IMR-90 (cell line): ENCODE results near the gene OPN1SW. TPM values are rescaled to one million over a fixed set of nuclear protein-coding genes. Genes with fewer than 3 reads are reported as not detected.

Source experiments
- ATAC-seq: fragments of 200-7000 bp; cut with Tn5 transposase; 2 replicates; pipeline ENCODE4 v1.9.1; 2020; ENCODE audit warnings: low read depth, mild to moderate bottlenecking, moderate library complexity
- BruUV-seq: library from RNA; stranded (reverse); fragments of 400-500 nt; replicated peaks from 2 replicates; lab custom pipeline; 2021; lab: Mats Ljungman, UMichigan
- CTCF ChIA-PET: fragments of 300-600 bp; formaldehyde crosslinking; extraction: SDS; loops from one replicate; lab custom pipeline; 2021; ENCODE audit warnings: antibody characterized with exemption; lab: Yijun Ruan, JAX
- POLR2A ChIA-PET: fragments of 300-600 bp; sonication (Branson Sonifier 250); formaldehyde crosslinking; loops from one replicate; lab custom pipeline; 2022; ENCODE audit warnings: antibody characterized with exemption; ENCODE audit not compliant: unreplicated experiment; lab: Charles Lee
- DNase-seq: peaks from one replicate; pipeline ENCODE4 v3.0.0; 2013
- H2AFZ ChIP-seq: replicated peaks from 2 replicates; pipeline ENCODE3; 2013; ENCODE audit warnings: low read length, mild to moderate bottlenecking; ENCODE audit not compliant: poor library complexity
- H2AK5ac ChIP-seq: 2 replicates; pipeline ENCODE4 v1.6.1; 2013; ENCODE audit warnings: low read depth, low read length, inconsistent platforms
- H2AK9ac ChIP-seq: replicated peaks from 2 replicates; pipeline ENCODE3; 2013; ENCODE audit warnings: mild to moderate bottlenecking, low read depth, low read length, moderate library complexity; ENCODE audit not compliant: poor library complexity
- H2BK120ac ChIP-seq: 2 replicates; pipeline ENCODE4 v1.6.1; 2013; ENCODE audit warnings: low read depth, low read length, inconsistent platforms
- H2BK15ac ChIP-seq: 3 replicates; pipeline ENCODE4 v1.6.1; 2013; ENCODE audit warnings: low read depth, low read length, inconsistent platforms
- H2BK20ac ChIP-seq: 2 replicates; pipeline ENCODE4 v1.6.1; 2013; ENCODE audit warnings: low read depth, mild to moderate bottlenecking, inconsistent platforms, low read length, moderate library complexity
- H2BK5ac ChIP-seq: 2 replicates; pipeline ENCODE4 v1.6.1; 2013; ENCODE audit warnings: mild to moderate bottlenecking, low read depth, low read length, inconsistent platforms; ENCODE audit not compliant: poor library complexity, severe bottlenecking
- H3K14ac ChIP-seq: replicated peaks from 2 replicates; pipeline ENCODE4 v1.6.1; 2013; ENCODE audit warnings: low read depth, low read length, inconsistent platforms
- H3K18ac ChIP-seq: 2 replicates; pipeline ENCODE4 v1.6.1; 2013; ENCODE audit warnings: low read depth, low read length, control low read depth
- H3K23ac ChIP-seq: 2 replicates; pipeline ENCODE4 v1.6.1; 2013; ENCODE audit warnings: low read depth, low read length, inconsistent platforms
- H3K27ac ChIP-seq: 2 replicates; pipeline ENCODE4 v1.5.1; 2013; ENCODE audit warnings: mild to moderate bottlenecking, control low read depth, low read length; ENCODE audit not compliant: insufficient read depth
- H3K27me3 ChIP-seq: 2 replicates; pipeline ENCODE4 v1.6.1; 2013; ENCODE audit warnings: low read length; ENCODE audit not compliant: control insufficient read depth, insufficient read depth
- H3K36me3 ChIP-seq: 2 replicates; pipeline ENCODE4 v1.6.1; 2013; ENCODE audit warnings: low read length, mixed read lengths; ENCODE audit not compliant: control insufficient read depth, insufficient read depth
- H3K4ac ChIP-seq: 2 replicates; pipeline ENCODE4 v1.6.1; 2013; ENCODE audit warnings: low read depth, low read length, inconsistent platforms
- H3K4me1 ChIP-seq: 2 replicates; pipeline ENCODE4 v1.6.1; 2013; ENCODE audit warnings: low read length, mixed read lengths; ENCODE audit not compliant: control insufficient read depth, insufficient read depth
- H3K4me2 ChIP-seq: 2 replicates; pipeline ENCODE4 v1.6.1; 2013; ENCODE audit warnings: low read depth, mild to moderate bottlenecking, control low read depth, low read length, moderate library complexity
- H3K4me3 ChIP-seq: 2 replicates; pipeline ENCODE4 v1.5.1; 2013; ENCODE audit warnings: low read depth, mild to moderate bottlenecking, control low read depth, low read length, moderate library complexity; ENCODE audit not compliant: insufficient read depth
- H3K56ac ChIP-seq: 2 replicates; pipeline ENCODE4 v1.6.1; 2013; ENCODE audit warnings: low read length, inconsistent platforms; ENCODE audit not compliant: insufficient read depth; ENCODE audit errors: extremely low read depth
- H3K79me1 ChIP-seq, 2 experiments: 2 replicates each; pipeline ENCODE4 v1.6.1; 2013; ENCODE audit warnings: low read length in 2 of 2, inconsistent platforms in 1 of 2, low read depth in 1 of 2
- H3K9ac ChIP-seq: 2 replicates; pipeline ENCODE4 v1.6.1; 2013; ENCODE audit warnings: low read depth, low read length, control low read depth
- H3K9me1 ChIP-seq: 2 replicates; pipeline ENCODE4 v1.6.1; 2013; ENCODE audit warnings: low read length, inconsistent platforms; ENCODE audit not compliant: insufficient read depth
- H3K9me3 ChIP-seq: 2 replicates; pipeline ENCODE4 v1.6.1; 2013; ENCODE audit warnings: low read length; ENCODE audit not compliant: control insufficient read depth, insufficient read depth
- H4K20me1 ChIP-seq: 2 replicates; pipeline ENCODE4 v1.6.1; 2013; ENCODE audit warnings: low read length, inconsistent platforms; ENCODE audit not compliant: insufficient read depth
- H4K5ac ChIP-seq: 2 replicates; pipeline ENCODE4 v1.6.1; 2013; ENCODE audit warnings: mild to moderate bottlenecking, low read depth, low read length, control low read depth
- H4K8ac ChIP-seq, 2 experiments: 2 replicates each; pipeline ENCODE4 v1.6.1; 2013; ENCODE audit warnings: low read depth in 2 of 2, low read length in 2 of 2, control low read depth in 1 of 2, inconsistent platforms in 1 of 2
- H4K91ac ChIP-seq: 2 replicates; pipeline ENCODE4 v1.6.1; 2013; ENCODE audit warnings: low read depth, low read length, inconsistent platforms; ENCODE audit not compliant: insufficient read depth
- BHLHE40 ChIP-seq: fragments of 150-350 bp; IDR thresholded peaks from 2 replicates; pipeline ENCODE4 v1.6.1; 2016; ENCODE audit warnings: mild to moderate bottlenecking, low read depth, low read length
- CEBPB ChIP-seq: IDR thresholded peaks from 2 replicates; pipeline ENCODE4 v1.6.1; 2012; ENCODE audit warnings: low read depth, low read length, improper control_type of control experiment
- CHD1 ChIP-seq: IDR thresholded peaks from 2 replicates; pipeline ENCODE4 v1.6.1; 2012; ENCODE audit warnings: low read depth, low read length, improper control_type of control experiment
- CTCF ChIP-seq: conservative IDR thresholded peaks from 2 replicates; pipeline ENCODE4 v1.5.1; 2012; ENCODE audit warnings: mild to moderate bottlenecking, low read depth, low read length, improper control_type of control experiment
- ELK1 ChIP-seq: fragments of 150-350 bp; IDR thresholded peaks from 2 replicates; pipeline ENCODE4 v1.6.1; 2016; ENCODE audit warnings: low read depth, mild to moderate bottlenecking, low read length, moderate library complexity, borderline replicate concordance
- FOS ChIP-seq: fragments of 150-350 bp; IDR thresholded peaks from 2 replicates; pipeline ENCODE4 v1.6.1; 2016; ENCODE audit warnings: low read depth, low read length
- MAFK ChIP-seq: IDR thresholded peaks from 2 replicates; pipeline ENCODE4 v1.6.1; 2012; ENCODE audit warnings: low read depth, low read length, improper control_type of control experiment
- MAZ ChIP-seq: IDR thresholded peaks from 2 replicates; pipeline ENCODE4 v1.6.1; 2012; ENCODE audit warnings: low read depth, mild to moderate bottlenecking, low read length, improper control_type of control experiment, moderate library complexity, borderline replicate concordance
- MXI1 ChIP-seq: IDR thresholded peaks from 2 replicates; pipeline ENCODE4 v1.6.1; 2012; ENCODE audit warnings: low read depth, mild to moderate bottlenecking, low read length, moderate library complexity, borderline replicate concordance
- NFE2L2 ChIP-seq: fragments of 150-350 bp; IDR thresholded peaks from 2 replicates; pipeline ENCODE4 v1.6.1; 2016; ENCODE audit warnings: low read depth, mild to moderate bottlenecking, low read length
- POLR2A ChIP-seq: IDR thresholded peaks from 2 replicates; pipeline ENCODE4 v1.6.1; 2012; ENCODE audit warnings: mild to moderate bottlenecking, low read depth, low read length
- RAD21 ChIP-seq: IDR thresholded peaks from 2 replicates; pipeline ENCODE4 v1.6.1; 2012; ENCODE audit warnings: low read length, improper control_type of control experiment
- RCOR1 ChIP-seq: IDR thresholded peaks from 2 replicates; pipeline ENCODE4 v1.6.1; 2012; ENCODE audit warnings: mild to moderate bottlenecking, low read length, improper control_type of control experiment; ENCODE audit not compliant: insufficient replicate concordance
- RFX5 ChIP-seq: IDR thresholded peaks from 2 replicates; pipeline ENCODE4 v1.8.0; 2012; ENCODE audit warnings: low read depth, mild to moderate bottlenecking, low read length, moderate library complexity
- SMC3 ChIP-seq: fragments of 150-350 bp; IDR thresholded peaks from 2 replicates; pipeline ENCODE4 v1.6.1; 2016; ENCODE audit warnings: low read depth, mild to moderate bottlenecking, antibody characterized with exemption, low read length, moderate library complexity
- USF2 ChIP-seq: fragments of 150-350 bp; IDR thresholded peaks from 2 replicates; pipeline ENCODE4 v1.6.1; 2017; ENCODE audit warnings: mild to moderate bottlenecking, antibody characterized with exemption, low read length, low read depth
- WGBS, 2 experiments: methylation state at CpG; one replicate each; pipeline versions ENCODE4 v1.1.5 to v1.1.7; 2013; ENCODE audit warnings: missing lambda C conversion rate in 2 of 2; ENCODE audit not compliant: insufficient read length in 1 of 2; ENCODE audit errors: extremely low coverage in 2 of 2; 5-methylcytosine and 5-hydroxymethylcytosine counted together
- dilution Hi-C: fragments of 300-500 bp; cut with HindIII; formaldehyde crosslinking; loops from one replicate; pipeline ENCODE4 v1.14.3; 2018; ENCODE audit warnings: low sequenced_read_pairs; ENCODE audit not compliant: unreplicated experiment
- in situ Hi-C: fragments of 300-500 bp; cut with MboI; formaldehyde crosslinking; loops from 3 replicates; pipeline ENCODE4 v1.14.3; 2019; ENCODE audit warnings: low sequenced_read_pairs, inconsistent platforms, mixed read lengths
- intact Hi-C: fragments of 100-400 bp; cut with micrococcal nuclease; formaldehyde crosslinking; loops from 2 replicates; pipeline ENCODE4 v1.10.0; 2022
- polyA plus RNA-seq, 3 experiments: library from polyadenylated mRNA; depleted of rRNA; stranded (reverse); fragments of >200 nt; gene quantifications; 2 replicates each; pipeline ENCODE4 v1.2.3, GENCODE V29; 2012; ENCODE audit warnings: low replicate concordance in 1 of 3
- total RNA-seq: library from RNA; depleted of rRNA; stranded (reverse); fragments of >200 nt; gene quantifications from 2 replicates; pipeline ENCODE4 v1.2.3, GENCODE V29; 2012

The OPN1SW gene
- total and polyA plus RNA-seq, 2 of the 4 experiments (the other 2 are of a cell fraction) = not detected

GRCh38 chr7:128791972-128792327 is 16.4 kb upstream of the OPN1SW start:
- Histone ChIP-seq H2BK120ac (no peak overlapping the region), H3K4ac (peak overlapping the region; percentile 66), H3K79me1 (peaks cover 0 to 13% of the 10 kb centered on the region in 2 experiments; a peak in 2 of 4 replicates), H3K9ac (peak overlapping the region; percentile 65), H4K20me1 (no peaks in the 10 kb centered on the region), H3K23ac (0 out of 2 replicates have a peak overlapping the region, but pooled peaks have one; percentile 45), H2AFZ (peak overlapping the region; percentile 97), H2BK5ac (no peak overlapping the region), H3K36me3 (peaks cover 6% of the 10 kb centered on the region), H3K56ac (peak overlapping the region; percentile 38; the same call in 1 of the 2 replicates), H4K5ac (0 out of 2 replicates have a peak overlapping the region, but pooled peaks have one; percentile 8), H3K9me1 (0 out of 2 replicates have a peak, but pooled peaks cover 2% of the 10 kb centered on the region), H3K27ac (peak overlapping the region; percentile 4; the same call in 1 of the 2 replicates), H3K18ac (no peak overlapping the region), H3K4me3 (peak overlapping the region; percentile 95), H3K4me1 (peaks cover 9% of the 10 kb centered on the region), H3K4me2 (peak overlapping the region; percentile 94), H4K91ac (no peak overlapping the region), H2AK5ac (peak overlapping the region; percentile 16; the same call in 1 of the 2 replicates), H3K27me3 (peaks cover 11% of the 10 kb centered on the region; the same call in 1 of the 2 replicates), H2BK20ac (no peak overlapping the region), H2BK15ac (no peak overlapping the region), H3K9me3 (no peaks in the 10 kb centered on the region), H3K14ac (peak overlapping the region; percentile 55; the same call in 1 of the 2 replicates), H2AK9ac (peak overlapping the region; percentile 87), H4K8ac (peak overlapping the region; percentile 28 to 95; a peak in 2 of 4 replicates)
- peak; percentile 27 for DNase-seq
- CTCF ChIA-PET = no interaction called here
- TF ChIP-seq NFE2L2 (no peak), BHLHE40 (no peak), MAZ (no peak), RFX5 (no peak), POLR2A (no peak), ELK1 (no peak), USF2 (no peak), CEBPB (no peak), RCOR1 (no peak), MXI1 (no peak), MAFK (no peak), CHD1 (no peak), FOS (no peak), RAD21 (no peak), CTCF (no peak), SMC3 (no peak)
- no CpG with 5 or more reads among the region's 9 CpGs for WGBS, 2 experiments
- no TSS peak for BruUV-seq
- in situ Hi-C loops (no loop called here), dilution Hi-C loops (no loop called here), intact Hi-C loops (loop anchor here (5.0 kb wide), 1 partner anchor 35 kb away; no protein-coding TSS in a partner anchor)
- ATAC-seq = peak; percentile 34
- POLR2A ChIA-PET = no interaction called here
